Measurements from ENCODE around the gene SLC4A1AP.

SLC4A1AP gene

DNA sequence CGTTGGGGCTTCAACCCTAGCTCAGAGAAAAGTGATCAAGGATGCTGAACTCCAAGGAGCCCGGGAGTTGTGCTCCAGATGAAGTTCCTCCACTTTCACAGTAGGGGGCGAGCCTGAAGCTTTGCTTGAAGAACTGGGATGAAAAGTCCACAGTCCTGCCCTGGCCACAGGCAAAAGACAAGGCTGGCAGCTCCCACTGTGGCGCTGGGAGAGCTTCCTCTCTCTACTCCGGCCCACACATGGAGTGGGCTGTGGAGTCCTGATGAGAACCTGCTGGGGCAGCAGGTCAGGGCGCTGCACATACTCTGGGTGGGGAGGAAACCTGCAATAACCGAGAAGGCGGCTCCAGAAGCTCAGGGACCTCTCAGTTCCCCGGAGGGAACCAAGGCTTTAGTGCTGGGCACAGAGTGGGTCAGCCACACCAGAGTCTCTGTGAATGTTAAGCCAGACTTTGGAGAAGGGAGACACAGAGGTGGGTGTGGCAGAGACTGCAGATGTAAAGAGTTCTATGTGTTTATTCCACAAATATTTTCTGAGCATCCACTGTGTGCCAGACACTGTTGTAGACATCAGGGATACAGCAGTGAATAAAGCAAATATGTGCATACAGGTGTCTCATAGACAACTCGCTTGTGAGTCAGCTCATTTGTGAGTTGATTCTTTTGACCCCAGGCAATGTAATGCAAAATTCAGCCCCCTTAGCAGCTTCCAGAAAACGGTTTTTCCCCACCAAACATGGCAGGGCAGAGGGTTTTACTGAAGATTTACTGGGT, 59.9 kb downstream of the SLC4A1AP start:
- DNase-seq: no peak

DNA sequence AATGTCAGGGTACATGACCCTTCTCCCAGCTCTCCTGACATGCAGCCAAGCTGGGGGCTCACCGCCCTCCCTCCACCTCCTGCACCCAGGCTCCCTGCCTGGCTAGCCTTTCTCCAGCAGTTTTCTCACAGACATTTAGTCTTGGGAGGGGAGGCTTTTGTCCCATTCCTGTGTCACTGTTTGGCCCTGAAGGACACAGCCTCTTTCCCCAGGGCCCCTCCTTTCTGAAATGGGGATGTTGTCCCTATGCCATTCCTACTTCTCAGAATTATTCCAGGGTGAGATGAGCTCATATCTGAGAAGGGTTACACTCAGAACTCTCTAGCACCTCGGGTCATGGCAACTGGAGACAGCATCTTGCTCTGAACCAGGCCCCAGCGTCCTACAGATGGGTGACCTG, 60.5 kb downstream of the SLC4A1AP start:
- DNase-seq: no peak

DNA sequence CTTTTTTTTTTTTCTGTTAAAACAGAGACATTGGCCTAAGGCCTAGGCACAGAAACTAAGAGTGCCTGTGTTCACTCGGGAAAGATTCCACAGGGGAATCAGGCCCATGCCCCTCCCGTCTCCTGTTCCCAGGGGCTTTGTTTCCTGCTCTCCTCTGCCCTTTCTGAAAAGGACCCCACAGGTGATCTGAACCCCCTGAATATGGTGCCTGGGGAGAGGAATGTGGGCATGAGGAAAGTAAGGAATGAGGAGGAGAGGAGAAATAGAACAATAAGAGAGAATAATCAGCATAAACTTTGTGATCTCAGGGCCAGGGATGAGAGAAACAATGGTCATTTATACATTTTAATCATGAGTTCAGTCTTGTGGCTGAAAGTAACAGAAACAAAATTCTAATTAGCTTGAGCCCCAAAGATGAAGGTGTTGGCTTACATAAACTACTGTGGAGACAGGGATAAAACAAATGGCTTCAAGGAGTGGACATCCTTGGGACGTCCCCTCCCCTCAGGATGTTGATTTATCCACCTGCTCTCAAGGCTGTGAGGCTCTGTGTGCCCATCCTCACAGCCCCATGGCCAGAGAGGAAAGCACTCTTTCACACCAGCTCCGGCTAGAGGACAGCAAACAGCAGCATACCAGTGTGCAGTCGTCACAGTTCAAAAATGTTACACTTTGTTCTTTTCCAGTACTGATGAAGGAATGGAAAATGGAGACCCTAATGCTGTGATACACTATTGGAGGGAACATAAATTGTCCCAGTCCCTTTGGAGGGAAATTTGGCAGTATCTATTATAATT, 61.4 kb downstream of the SLC4A1AP start:
- no peak for DNase-seq

DNA sequence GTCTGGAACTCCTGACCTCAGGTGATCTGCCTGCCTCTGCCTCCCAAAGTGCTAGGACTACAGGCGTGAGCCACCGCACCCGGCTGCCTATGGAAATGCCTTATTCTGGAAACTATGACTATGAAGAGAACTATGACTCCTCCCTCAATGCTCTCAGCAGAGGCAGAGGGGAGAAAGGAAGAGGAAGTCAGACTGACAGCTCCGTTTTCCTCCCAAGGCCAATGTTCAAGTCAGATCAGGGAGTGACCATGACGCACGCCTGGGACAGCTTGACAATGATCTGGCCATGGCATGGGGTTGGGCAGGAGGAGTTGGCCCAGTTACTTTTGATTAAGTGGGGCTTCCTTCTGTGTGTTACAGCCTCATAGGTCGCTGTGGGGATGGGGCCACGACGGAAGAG, 63.6 kb downstream of the SLC4A1AP start:
- no peak for DNase-seq

DNA sequence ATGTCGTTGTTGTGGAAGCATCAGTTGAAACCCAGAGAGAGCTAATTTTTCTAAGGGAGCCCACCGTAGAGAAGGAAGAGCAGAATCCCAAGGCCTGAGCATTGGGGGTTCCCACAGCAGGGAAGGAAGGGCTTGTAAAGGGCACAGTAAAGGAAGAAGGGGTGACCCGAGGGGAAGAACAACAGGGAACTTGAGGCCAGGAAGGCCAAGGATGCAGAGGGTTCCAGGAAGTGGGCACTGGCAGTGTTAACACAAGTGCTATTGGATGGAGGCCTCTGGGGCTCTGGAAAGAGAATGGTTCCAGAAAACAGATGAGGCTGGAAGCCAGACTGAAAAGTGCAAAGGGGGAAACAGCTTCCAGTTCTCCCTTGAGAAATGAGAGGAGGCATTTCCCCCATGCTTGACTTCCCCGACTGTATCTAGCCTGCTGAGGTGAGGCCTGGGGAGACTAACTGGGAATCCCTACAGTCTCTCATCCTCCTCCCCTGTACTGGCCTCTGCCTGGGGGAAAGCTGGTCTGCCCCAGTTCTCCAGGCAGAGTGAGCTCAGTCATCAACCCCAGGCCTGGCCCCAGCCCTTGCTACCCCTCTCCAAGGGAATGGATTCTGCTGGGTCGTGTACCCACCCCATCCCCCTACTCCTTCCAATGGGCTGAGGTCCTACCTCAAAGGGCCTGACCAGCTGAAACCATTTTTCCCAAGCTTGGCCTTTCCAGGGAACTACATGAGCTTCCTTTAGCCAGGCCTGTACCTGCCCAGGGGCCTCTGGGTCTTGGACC, 64.6 kb downstream of the SLC4A1AP start:
- no peak for DNase-seq

- DNase-seq: no peak
Measured at GRCh38 chr2:27729198-27729597, 65.5 kb downstream of the SLC4A1AP start.

DNA sequence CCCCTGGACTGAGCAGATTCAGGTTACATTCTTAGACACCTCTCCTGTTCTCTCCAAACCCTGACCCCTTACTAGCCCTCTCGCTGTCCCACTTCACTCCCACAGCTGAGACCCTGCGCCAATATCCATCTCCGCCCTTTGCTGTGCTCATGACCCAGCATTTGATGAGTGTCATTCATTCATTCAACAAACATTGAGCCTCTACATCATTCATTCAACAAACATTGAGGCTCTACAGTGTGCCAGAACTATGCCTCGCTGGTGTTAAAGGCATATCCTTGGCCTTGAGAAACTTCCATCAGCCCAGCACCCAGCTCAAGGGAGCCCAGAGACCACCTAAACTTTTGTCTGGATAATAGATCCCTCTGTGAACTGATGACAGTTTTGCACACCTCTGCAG, 65.9 kb downstream of the SLC4A1AP start:
- no peak for DNase-seq

DNA sequence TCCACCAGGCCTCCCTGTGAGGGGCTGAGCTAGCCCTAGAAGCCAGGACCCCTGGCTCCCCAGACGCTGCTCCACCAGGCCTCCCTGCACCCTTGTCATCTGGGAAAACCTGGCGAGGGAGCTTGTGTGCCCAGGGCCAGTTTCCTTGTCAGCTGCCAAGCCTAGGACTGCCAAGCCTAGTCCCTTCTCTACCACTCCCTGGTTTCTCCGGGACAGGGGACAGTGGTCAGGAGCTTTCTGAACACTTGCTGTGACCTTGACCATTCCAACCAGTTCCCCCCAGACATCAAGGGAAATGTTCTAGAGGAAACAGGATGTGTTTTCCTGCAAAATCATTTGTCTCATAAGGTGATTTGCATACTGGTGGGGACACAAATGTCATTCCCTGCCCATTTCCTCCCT, 66.6 kb downstream of the SLC4A1AP start:
- no peak for DNase-seq

- DNase-seq: no peak
Measured at GRCh38 chr2:27730980-27731691, 67.4 kb downstream of the SLC4A1AP start.

GRCh38 chr2:27734305-27734704, 70.6 kb downstream of the SLC4A1AP start:
- DNase-seq: no peak

GRCh38 chr2:27735263-27735904, 71.7 kb downstream of the SLC4A1AP start:
- peak; percentile 14 for DNase-seq

GRCh38 chr2:27736031-27736889, 72.6 kb downstream of the SLC4A1AP start:
- DNase-seq: no peak

DNA sequence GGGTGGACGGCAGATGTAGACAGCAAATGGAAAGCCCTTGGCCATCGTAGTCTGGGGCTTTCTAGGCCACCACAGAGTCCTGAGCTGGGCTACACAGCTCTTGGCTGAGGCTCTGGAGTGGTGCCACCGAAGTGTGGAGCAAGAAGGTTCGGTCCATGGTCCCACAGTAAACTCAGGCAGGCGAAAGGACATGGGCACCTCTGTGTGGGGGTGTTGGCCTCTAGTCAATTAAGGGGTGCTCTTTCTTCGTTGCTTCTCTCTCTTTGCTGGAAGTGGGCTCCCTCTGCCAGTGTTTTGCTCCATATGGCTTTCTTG, 73.2 kb downstream of the SLC4A1AP start:
- DNase-seq: no peak

DNA sequence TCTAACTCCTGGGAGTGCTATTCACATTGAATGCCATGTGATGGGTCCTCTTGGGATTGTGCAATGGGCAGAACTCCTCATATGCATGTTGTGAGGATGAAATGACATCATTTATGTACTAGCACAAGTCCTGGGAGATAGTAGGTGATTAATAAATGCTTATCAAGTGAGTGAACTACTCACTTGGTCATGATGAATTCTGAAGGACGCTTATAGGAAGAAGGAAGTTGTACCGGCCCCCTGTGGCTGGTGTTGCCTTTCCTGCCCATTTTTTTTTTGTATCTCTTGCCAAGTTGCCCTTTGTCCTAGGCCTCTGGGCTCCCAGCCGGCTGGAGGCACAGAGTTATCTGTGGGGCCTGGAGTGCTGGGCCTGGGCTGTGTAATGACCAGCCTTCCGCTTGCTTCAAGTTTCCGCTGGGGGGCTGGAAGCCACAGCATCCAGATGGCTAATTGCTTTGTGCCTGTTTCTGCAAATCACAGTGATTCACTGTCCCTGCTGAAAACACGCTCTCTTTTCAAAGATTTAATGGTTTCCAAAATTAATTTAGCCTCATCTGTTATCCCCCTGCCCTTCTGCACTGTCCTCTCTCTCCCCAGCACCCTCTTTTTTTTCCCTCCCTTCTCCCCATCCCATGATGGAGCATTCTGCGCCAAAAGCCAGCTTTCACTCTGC, 74.1 kb downstream of the SLC4A1AP start:
- no peak for DNase-seq

GRCh38 chr2:27738349-27739057, 74.8 kb downstream of the SLC4A1AP start:
- no peak for DNase-seq

DNA sequence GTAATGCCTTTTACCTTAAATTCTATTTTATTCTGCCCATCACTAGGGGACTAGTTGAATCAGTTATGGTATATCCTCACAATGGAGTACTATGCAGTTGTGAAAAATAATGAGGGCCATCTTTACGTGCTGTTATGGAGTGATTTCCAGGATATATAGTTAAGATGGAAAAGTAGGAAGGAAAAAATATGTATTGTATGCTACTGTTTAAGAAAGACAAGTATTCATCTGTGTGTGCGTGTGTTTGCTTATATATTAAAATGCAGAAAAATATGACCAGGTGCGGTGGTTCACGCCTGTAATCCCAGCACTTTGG, 75.3 kb downstream of the SLC4A1AP start:
- DNase-seq: no peak

DNA sequence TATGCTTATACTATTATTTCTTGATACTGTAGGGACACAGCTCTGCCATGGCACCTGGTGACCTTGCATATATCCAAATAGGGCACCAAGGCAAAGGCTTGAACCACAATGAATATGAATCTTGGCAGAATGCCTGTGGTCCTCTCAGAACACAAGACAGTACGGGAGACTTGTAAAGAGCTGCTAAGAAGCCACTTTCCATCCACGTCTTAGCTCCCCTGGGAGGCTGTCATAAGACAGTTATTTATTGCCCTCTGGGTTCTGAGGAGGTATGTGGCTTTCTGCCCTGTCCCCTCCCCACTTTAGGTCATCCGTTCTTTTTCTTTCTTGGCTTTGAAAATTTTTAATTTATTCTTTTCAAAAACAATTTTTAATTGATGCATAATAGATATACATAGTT, 78.0 kb downstream of the SLC4A1AP start:
- DNase-seq: no peak

GRCh38 chr2:27742571-27742970, 78.9 kb downstream of the SLC4A1AP start:
- DNase-seq: no peak
